EL (cell line): ENCODE measurements around the gene CHEK2.
"Not testable (repeated sequence)": the region's sequence is repeated elsewhere in the genome, so short reads cannot be mapped to it uniquely, and the experiment has no call there.

ENCODE experiments used
- DNase-seq: peaks from one replicate; pipeline ENCODE4 v3.0.0-alpha.2; 2016

The CHEK2 gene

DNA sequence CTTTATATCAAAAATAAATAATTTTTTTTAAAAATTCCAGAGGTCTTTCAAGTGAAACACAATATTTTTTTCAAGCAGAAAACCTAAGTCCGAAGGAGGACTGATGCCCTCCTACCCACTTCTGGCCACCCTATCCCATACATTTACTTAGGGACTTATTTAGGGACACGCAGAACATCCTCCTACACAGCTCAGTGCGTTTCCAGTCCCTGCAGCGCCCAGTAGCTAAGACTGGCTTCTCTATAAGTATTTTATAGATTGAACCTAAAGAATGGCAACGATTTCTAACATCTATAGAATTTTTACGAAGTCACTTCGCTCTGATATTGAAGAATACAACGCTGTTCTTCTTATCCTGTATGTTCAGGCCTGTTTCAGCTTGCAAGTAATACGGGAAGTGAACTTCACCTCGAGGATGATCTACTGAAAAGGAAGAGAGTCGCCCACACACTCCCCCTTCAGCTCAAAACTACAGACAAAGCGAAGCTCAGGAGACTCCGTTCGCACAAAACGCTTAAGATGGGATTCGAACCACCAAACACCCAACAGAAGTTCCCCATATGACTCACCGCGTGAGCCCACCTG is 328 bp downstream of the CHEK2 start:
- DNase-seq: no peak

DNA sequence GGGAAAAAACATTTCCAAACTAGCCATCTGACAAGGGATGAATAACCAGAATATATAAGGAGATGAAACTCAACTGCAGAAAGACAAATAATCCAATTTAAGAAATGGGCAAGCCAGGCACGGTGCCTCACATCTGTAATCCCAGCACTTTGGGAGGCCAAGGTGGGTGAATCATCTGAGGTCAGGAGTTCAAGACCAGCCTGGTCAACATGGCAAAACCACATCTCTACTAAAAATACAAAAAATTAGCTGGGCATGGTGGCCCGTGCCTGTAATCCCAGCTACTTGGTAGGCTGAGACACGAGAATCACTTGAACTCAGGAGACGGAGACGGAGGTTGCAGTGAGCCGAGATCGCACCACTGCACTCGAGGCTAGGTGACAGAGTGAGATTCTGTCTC is 2.7 kb downstream of the CHEK2 start:
- DNase-seq: not testable (repeated sequence)

DNA sequence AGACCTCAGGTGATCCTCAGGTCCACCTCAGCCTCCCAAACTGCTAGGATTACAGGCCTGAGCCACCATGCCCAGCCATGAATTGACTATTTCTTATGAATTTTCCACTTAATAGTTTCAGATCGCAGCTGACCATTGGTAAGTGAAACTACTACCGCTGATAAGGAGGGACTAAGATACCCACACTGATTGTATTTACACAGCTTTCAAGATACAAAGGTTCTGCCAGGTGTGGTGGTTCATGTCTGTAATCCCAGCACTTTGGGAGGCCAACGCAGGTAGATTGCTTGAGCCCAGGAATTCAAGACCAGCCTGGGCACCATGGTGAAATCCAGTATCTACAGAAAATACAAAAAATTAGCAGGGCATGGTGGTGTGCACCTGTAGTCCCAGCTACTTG is 3.9 kb downstream of the CHEK2 start:
- no peak for DNase-seq

DNA sequence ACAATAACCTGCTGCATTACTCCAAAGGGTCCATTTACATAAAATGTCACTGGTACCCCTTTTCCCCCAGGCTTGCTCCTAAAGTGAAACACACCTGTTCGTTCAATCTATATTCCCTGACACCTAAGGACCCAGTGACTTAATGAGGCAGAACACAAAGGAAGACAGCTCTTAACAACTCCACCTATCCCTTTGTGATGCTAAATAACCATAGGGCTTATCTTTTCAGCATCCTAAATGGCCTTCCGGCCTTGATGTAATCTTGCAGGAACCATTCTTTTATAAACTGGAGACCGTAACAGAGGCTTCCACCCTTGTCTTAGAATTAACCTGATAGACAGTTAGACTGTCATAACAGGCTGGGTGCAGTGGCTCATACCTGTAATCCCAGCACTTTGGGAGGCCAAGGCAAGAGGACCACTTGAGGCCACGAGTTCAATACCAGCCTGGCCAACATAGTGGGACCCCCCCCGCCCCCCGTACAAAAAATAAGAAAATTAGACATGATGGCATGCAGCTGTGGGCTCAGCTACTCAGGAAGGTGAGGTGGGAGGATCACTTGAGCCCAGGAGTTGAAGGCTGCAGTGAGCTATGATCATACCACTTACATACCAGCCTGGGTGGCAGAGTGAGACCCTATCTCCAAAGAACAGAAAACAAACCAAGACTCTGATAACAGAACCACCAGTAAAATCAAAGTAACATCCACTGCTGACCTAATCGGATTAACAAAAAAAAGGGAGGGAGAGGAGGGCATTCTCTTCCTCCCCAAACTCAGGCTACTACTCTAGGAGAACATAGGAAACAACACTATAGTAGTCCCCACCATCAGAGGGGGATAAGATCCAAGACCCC is 5.1 kb downstream of the CHEK2 start:
- DNase-seq: no peak

DNA sequence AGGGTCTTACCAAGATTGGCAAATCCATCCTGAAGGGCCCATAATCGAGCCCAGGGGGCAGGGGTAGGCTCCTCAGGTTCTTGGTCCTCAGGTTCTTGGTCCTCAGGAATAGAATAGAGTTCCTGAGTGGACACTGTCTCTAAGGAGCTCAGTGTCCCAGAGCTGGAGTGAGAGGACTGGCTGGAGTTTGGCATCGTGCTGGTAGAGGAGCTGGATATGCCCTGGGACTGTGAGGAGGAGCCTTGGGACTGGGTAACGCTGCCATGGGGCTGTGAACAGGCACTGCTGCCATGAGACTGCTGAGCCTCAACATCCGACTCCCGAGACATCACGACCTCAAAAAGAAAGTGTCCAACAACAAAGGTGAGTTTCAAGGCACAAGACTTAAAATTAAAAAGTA is 7.2 kb downstream of the CHEK2 start:
- DNase-seq: no peak

DNA sequence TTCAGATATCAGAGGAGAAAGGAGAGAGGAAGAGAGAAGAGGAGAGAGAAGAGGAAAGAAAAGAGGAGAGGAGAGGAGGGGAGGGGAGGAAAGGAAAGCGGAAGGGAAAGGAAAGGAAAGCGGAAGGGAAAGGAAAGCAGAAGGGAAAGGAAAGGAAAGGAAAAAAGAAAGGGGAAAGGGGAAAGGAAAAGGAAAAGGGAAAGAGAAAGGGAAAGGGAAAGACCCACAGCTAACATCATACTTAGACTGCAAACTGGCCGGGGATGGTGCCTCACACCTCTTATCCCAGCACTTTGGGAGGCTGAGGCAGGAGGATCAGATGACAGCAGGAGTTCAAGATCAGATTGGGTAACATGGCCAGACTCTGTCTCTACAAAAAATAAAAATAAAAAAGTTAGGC is 11.4 kb downstream of the CHEK2 start:
- no peak for DNase-seq

DNA sequence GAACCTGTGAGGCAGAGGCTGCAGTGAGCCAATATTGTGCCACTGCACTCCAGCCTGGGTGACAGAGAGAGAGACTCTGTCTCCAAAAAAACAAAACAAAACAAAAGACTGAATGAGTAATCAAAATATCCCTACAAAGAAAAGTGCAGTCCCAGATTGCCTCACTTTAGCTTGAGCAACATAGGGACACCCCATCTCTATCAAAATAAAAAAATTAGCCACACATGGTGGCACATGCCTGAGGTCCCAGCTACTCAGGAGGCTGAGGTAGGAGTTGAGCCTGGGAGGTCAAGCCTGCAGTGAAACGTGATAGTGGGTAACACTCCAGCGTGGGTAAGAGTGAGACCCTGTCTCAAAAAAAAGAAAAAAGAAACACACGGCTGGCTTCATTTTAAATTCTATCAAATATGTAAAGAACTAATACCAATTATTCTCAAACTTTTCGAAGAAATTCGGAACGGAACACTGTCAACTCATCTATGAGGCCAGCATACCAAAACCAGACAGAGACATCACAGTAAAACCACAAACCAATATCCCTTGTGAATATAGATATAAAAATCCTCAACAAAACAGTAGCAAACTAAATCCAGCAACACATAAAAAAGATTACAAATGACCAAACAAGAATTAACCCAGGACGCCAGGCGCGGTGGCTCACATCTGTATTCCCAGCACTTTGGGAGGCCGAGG is 12.9 kb downstream of the CHEK2 start:
- DNase-seq: no peak

DNA sequence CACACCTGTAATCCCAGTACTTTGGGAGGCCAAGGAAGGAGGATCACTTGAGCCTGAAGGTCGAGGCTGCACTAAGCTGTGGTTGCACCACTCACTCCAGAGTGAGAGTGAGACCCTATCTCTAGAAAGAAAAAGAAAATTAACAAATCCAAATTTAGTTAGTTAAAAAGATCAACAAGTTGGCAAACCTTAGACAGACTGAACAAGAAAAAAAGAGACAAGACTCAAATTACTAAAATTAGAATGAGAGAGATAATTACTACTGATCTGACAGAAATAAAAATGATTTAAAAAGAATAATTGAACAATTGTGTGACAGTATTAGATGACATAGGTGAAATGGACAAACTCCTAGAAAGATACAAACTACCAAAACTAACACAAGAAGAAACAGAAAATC is 13.6 kb downstream of the CHEK2 start:
- DNase-seq: no peak

DNA sequence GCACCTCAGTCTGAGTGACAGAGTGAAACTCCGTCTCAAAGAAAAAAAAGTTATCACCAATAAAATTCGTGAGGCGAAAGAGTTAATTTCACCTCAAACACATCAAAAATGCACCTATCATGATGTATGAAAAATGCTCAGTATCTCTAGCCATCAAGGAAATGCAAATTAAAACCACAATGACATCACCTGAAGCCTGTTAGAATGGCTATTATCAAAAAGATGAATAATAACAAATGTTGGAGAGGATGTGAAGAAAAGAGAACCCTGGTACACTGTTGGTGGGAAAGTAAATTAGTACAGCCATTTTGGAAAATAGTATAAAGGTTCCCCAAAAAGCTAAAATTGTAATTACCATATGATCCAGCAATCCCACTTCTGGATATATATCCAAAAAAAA is 23.6 kb downstream of the CHEK2 start:
- no peak for DNase-seq

DNA sequence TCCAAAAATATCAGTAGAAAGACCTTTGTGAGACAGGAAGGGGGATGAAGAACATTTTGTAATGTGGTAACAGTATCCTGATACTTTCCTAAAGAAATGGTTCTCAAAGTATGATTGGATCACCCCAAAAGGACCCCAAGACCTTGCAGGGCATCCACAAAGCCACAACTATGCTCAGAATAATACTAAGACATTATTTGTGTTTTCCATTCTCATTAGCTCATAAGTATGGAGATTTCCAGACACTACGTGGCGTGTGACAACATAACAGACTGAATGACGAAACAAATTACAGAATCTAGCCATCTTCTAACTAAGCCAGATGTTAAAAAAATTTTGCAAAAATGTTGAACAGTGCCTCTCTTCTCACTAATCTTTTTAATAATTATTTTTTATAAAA is 24.9 kb downstream of the CHEK2 start:
- DNase-seq: no peak

DNA sequence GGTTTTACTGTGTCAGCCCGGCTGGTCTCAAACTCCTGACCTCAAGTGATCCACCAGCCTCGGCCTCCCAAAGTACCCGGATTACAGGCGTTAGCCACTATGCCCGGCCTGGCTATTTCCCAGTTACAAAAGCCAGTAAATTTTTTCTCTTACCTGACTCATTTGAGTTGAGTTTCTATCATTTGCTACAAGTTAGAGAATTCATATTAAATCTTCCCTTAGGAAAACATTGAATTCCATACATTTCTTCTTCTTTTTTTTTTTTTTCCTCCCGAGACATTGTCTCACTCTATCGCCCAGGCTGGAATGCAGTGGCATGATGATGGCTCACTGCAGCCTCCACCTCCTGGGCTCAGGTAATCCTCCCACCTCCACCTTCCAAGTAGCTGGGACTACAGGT is 26.0 kb downstream of the CHEK2 start:
- no peak for DNase-seq

DNA sequence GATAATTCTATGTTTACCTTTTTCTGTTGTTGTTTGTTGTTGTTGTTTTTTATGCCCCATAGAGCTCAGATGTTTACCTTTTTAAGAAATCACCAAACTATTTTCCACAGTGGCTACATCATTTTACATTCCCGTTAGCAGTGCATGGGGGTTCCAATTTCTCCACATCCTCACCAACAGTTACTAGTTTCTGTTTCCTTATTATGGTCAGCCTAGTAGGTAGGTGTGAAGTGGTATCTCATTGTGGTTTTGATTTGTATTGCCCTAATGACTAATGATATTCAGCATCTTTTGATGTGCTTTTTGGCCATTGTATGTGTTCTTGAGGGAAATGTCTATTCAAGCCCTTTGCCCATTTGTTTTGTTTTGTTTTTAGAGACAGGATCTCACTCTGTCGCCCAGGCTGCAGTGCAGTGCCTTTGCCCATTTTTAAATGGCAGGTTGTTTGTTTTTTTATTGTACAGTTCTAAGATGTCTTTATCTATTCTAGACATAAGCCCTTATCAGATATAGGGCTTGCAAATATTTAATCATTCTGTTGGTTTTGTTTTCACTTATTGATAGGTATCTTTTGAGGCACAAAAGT is 27.5 kb downstream of the CHEK2 start:
- no peak for DNase-seq

DNA sequence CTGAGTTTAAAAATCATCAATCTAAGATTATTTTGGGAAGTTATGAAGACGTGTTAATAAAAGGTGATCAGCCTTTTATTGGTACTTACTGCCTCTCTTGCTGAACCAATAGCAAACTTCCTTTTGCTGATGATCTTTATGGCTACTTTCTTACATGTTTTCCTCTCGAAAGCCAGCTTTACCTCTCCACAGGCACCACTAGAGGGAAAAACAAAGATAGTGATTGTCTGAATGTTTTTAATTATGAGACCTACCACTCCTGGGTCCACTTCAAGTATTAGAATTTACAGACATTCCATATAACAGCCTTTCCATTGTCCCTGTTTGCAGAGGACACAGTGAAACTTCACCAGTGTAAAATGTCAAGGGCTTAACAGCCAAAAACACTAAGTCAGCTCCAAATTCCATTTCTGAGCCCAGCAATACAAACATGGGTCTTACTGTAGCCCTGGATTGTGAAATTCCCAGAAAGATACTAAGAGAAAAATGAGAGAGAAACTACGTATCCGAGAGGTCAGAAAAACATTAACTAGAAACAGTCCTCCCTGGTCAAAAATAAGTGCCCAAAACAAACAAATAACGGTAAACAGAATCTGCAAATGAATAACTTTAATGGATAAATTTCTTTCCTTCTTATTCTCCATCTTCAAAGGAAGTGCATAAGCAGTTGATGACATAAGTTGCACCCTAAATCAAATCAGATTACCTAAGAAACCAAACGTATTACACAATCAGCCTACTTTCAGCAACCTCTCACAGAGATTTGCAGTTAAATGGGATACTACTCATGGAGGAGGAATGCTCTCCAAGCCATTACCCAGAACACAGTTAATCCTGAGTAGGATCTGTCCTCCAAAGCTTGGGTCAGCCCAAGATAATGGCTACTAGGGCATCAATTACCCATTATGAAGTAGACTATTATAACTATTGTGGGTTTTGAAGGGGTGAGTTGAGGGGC is 29.5 kb downstream of the CHEK2 start:
- peak; percentile 95 for DNase-seq

DNA sequence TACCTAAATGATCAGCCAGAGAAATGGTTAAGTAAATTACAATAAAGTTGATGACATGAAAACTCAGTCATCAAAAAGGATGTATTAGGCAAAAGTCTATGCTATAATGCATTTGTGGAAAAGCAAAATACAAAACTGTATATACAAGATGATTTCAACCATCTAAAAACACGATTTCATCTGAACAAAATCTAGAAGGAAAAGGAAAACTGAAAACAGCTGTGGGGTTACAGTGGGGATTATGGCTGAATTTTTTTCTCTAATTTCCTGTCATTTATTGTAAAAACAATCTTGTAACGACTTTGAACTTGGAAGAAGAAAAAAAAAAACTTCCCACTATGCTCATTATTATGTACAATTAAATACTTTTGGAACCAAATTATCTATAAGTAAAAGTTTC is 30.3 kb downstream of the CHEK2 start:
- no peak for DNase-seq

DNA sequence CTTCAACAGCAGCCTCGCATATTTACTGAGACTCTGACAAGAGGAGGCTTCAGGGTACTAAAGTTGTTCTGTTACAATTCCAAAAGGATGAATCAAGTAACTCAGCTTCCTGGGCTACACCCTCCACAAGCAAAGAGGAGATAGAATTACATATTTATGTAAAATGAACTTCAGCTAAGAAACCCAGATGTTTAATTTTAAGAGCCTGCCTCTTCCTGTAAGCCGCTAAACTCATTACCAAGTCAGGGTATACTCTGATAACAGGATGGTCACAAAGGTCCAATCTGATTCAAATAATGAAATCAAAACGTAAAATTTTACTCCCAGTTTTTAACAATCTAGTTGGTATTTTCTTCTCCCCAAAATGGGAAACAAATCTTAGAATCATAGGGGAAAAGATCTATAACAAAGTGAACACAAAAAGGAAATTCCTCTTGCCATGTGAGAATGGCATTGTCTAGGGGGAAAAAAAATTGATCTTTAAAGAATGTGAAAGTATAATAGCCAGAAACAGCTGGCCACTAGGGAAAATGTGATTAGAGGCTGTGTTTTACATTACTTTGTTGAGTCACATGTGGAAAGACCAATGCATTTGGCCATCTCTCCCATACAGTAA is 30.9 kb downstream of the CHEK2 start:
- DNase-seq: peak; percentile 87

DNA sequence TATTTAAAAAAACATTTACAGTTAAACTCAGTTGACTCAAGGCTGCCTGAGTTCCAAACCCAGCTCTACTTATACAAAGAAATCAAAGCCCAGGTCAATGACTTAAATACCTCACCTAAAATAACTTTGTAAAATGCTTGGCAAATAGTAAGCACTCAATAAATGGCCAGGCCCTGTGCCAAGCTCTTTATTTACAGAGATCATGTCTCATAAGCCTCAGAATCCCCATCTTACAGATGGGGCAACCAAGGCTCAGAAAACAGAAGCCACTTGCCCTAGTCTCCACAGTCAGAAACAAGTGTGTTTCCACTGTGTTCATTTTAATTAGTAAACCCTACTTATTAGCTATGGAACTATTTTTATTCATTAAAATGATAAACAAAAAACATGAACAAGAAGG is 31.5 kb downstream of the CHEK2 start:
- no peak for DNase-seq

DNA sequence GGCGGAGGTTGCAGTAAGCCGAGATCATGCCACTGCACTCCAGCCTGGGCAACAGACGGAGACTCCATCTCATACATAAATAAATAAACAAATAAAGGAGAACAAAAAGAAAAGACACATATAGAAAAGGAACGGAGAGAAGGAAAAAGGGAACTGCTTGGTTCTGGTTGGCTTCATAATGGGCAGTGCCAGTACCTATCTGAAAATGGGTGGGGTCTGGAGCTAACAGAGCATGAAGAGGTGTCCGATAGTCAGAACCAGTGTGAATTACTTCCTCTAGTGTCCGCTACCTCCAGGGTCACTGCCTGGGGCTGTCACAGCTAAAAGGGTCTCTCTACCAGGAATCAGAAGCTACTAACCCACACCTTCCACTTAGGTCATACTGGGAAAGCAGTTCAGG is 34.8 kb downstream of the CHEK2 start:
- no peak for DNase-seq

DNA sequence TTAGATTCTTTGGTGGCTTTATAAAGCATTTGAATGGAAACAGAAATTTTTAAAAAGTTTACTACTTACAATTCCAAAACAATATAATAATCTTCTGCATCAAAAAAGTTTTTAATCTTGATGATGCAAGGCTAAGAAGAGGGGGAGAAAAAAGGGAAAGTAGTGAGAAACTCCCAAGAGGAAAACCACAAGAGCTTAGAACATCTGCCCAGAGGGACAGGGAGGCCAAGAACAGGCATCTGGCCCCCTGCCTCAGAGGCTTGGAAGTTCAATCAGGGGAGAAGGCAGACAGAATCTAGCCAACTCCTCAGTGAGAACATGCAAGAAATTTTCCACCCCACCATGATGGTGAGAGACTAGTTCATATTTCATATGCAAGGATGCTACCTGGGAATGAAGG is 38.2 kb downstream of the CHEK2 start:
- no peak for DNase-seq

DNA sequence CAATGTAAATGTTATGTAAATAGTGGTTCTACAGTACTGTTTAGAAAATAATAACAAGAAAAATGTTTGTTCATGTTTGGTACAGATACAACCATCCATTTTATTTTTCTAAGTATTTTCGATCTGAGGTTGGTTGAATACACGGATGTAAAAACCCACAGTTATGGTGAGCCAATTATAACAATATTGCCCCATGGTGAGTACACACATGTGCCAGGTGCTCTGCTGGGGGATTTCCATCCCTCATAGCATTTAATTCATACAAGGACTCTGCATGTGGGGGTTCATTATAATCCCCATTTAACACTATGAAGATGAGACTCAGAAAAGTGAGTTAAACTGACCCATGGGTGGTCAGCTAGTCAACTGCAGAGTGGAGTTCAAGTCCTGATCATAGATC is 38.7 kb downstream of the CHEK2 start:
- no peak for DNase-seq

DNA sequence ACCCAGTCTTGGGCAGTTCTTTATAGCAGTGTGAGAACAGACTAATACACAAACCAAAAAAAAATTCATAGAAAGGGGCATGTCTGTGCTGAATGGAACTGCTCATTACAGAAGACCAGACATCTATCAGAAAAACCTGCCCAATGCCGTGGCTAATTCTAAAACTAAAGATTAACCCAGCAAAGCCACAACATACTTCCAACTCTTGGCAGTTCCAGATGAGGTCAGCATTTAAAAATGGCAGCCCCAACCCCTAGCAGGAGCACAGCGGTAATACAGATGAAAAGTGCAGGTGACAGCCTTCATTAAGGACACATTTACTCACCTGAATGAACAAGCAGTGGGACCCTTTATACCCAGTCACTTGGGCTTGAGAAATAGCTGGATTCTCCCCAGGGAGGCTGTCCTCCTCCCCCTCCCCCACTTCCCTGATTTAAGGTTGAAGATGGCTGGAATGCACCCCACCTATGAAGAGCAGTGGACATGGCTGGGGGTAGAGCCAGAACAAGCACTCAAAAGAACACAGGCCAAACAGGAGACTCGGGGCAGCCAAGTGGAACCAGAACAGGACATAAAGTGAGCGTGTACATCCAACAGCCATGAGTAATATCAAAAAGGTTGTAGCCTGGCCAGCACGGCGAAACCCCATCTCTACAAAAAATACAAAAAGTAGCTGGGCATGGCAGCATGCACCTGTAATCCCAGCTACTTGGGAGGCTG is 48.4 kb downstream of the CHEK2 start:
- DNase-seq: not testable (repeated sequence)

DNA sequence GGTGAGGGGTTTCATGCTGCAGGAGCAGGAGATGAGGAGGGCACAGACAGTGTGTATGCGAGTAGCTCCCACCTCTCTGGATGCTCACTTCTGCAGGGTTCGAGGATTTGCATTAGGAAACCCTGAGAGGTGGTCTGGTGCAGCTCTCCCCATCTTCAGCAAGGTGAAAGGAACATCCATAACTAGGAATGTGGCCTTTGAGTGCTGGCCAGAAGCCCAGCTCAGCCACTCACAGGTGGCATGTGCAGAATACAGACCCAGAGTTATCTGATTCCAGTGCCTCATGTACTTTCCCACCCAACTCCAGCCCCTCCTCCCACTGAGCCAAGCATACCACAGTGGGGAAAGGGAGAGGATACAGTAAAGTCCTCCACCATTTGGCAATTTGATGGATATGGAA is 51.8 kb downstream of the CHEK2 start:
- DNase-seq: not testable (repeated sequence)
